ENCODE data around the gene ITPKB. TPM values are rescaled to one million over a fixed set of nuclear protein-coding genes. Genes with fewer than 3 reads are reported as not detected.

Gene ITPKB
- total RNA-seq, 2 experiments from 2014 or later, result 40.3 to 40.9 TPM

DNA sequence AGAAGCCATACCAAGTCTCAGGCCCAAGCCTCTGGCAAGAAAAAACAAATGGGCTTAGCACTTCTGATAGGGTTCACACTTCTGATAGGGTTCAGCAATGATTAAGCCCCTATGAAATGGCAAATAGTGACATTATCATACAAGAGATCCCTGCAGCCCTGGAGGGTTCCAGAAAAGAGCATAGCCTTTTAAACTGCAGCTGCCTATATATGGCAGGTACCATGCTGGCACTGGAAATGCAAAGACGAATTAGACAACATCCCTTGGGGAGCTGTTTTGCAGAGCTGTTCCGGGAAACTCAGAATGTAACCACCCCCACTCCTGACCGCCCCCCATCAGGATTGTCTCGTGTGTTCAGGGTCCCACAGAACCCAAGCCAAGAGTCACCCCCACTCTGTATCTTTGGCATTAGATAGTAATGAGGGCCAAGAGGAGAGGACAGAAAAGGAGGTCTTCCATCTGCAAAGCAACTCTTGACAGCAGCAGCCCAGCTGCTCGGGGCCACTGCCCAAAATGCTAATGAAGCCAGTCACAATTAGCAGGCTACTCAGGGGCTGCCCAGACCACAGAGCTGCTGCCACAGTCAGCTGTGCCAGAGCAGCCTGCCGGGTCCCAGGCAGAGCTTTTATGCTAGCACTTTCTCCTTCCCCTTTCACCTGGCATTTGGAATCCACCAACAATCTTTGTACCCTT lies 50.9 kb downstream of the ITPKB start:
- Mint-ChIP-seq H3K36me3 (ENCODE audit: low read depth) (peaks cover 20% of the 10 kb centered on the region), H3K4me3 (no peak overlapping the region), H3K27me3 (ENCODE audit: low read depth) (no peaks in the 10 kb centered on the region), H3K27ac (peak overlapping the region; percentile 100), H3K4me1 (ENCODE audit: low read depth) (peaks cover 100% of the 10 kb centered on the region), H3K9me3 (no peaks in the 10 kb centered on the region)
- CTCF ChIA-PET, result interaction anchor here (0.5 to 5.5 kb wide), 25 partner anchors 10 to 139 kb away, joined by 3 to 72 read pairs (median 5); no protein-coding TSS in a partner anchor
- no peak for DNase-seq
- intact Hi-C loops (cut with micrococcal nuclease), result loop anchor here (1.0 kb wide), 1 partner anchor 9 kb away; no protein-coding TSS in a partner anchor

DNA sequence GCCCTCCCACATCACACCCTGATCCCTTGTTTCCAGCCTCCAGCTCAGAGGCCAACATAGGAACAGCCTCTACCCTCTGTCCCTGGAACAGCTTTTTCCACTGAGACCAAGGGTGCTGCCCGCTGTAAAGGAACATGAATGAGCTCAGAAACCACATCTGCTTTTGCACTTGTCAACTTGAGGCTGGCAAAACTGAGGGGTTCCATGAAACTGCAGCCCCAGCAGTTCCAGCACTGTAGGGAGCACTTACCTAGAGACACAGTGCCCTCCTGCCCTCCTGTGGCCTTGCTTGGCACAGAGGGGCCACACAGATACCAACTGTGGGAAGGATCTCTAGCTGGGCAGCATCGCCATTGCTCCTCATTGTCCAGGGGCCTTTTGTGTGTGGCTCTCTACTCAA lies 51.7 kb downstream of the ITPKB start:
- peaks cover 100% of the 10 kb centered on the region for H3K4me1 Mint-ChIP-seq (ENCODE audit: low read depth)
- DNase-seq, result peak; percentile 74
- intact Hi-C loops (cut with micrococcal nuclease), result loop anchor here (1.0 to 2.0 kb wide), 5 partner anchors 25 to 141 kb away; no protein-coding TSS in a partner anchor
- no peaks in the 10 kb centered on the region for H3K27me3 Mint-ChIP-seq (ENCODE audit: low read depth)
- H3K4me3 Mint-ChIP-seq, result peak overlapping the region; percentile 27
- H3K9me3 Mint-ChIP-seq, result no peaks in the 10 kb centered on the region
- H3K36me3 Mint-ChIP-seq (ENCODE audit: low read depth), result peaks cover 20% of the 10 kb centered on the region
- H3K27ac Mint-ChIP-seq, result peak overlapping the region; percentile 100
- CTCF ChIA-PET, result interaction anchor here (1.0 to 5.5 kb wide), 20 partner anchors 10 to 139 kb away, joined by 3 to 72 read pairs (median 5); no protein-coding TSS in a partner anchor

DNA sequence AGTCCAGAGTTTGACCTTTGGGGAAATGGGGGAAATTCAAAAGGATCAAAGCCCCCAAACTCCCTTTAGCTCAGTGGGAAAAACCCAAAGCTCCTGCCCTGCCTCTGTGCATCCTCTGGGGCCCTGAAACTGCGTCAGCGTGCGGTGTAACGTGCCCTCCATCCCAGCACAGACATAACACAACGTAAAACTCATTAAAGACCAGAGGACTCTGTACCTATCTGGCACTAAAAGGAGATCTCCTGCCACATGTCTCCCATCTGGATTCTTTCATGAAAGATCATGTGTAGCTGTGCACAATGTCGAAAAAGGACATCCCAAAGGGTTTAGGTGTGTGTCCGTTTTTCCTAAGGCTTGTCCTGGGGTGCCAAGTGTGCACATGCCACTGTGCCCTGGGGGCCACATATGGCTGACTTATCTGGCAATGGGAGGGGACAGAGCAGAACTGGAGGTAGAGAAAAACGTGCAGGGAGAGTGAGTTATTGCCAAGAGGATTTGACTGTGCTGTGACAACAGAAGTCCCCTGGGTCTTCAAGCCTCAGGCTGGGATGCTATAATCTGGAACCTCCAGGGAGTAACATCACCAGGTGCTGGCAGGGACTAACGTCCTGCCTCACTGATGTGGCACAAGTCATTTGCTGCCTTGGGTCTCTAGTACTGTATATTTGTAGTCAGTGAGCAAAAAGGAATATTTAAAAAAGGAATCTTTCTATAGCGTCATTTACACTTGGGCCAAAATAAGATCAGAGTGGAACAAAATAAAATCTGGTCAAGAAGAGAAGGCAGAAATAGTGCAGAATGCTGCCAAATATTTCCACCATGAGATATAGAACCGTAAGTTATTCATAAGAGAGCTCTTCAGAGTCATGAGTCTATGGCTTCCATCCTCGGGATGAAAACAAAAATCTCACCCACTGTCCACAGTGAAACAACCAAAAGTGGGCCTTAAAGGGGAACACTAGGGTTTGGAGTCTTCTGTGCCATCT lies 52.3 kb downstream of the ITPKB start:
- no peaks in the 10 kb centered on the region for H3K9me3 Mint-ChIP-seq
- H3K27me3 Mint-ChIP-seq (ENCODE audit: low read depth), result no peaks in the 10 kb centered on the region
- peaks cover 99% of the 10 kb centered on the region for H3K4me1 Mint-ChIP-seq (ENCODE audit: low read depth)
- intact Hi-C loops (cut with micrococcal nuclease), result loop anchor here (1.0 to 2.0 kb wide), 5 partner anchors 24 to 142 kb away; no protein-coding TSS in a partner anchor
- peak overlapping the region; percentile 100 for H3K27ac Mint-ChIP-seq
- DNase-seq, result peak; percentile 62
- CTCF ChIA-PET, result interaction anchor here (1.1 to 5.5 kb wide), 20 partner anchors 9 to 140 kb away, joined by 3 to 72 read pairs (median 5); no protein-coding TSS in a partner anchor
- H3K4me3 Mint-ChIP-seq, result peak overlapping the region; percentile 39
- H3K36me3 Mint-ChIP-seq (ENCODE audit: low read depth), result peaks cover 20% of the 10 kb centered on the region

DNA sequence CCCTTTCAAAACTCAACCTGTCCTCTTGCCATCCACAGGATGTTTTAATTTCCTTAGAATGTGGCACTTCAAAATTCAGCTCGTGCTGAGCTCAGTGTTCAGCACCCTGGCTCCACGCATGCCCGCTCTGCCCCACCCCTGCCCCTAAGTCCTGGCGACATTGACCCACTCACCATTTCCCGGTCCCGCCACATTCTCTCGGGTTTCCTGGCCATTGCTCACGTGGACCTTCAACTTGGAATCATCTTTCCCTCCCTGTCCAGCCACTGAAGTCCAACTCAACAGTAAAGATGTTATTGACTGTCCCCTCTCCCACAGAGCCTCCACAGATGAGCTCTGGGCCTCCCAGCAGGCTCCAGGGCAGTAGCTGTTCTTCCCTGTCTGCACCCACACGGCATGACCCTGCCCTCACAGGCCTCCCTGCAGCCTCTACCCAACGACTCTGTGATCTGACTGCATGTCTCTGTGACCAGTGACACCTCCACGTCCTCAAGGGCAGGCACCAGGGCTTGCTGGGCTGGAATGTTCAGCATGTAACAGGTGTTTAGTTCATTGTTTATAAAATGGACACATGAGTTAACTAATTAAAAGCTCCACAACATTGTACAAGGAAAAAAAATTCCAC lies 53.8 kb downstream of the ITPKB start:
- Mint-ChIP-seq H3K36me3 (ENCODE audit: low read depth) (peaks cover 14% of the 10 kb centered on the region), H3K4me1 (ENCODE audit: low read depth) (peaks cover 96% of the 10 kb centered on the region), H3K4me3 (peak overlapping the region; percentile 1), H3K27me3 (ENCODE audit: low read depth) (no peaks in the 10 kb centered on the region), H3K9me3 (no peaks in the 10 kb centered on the region), H3K27ac (peak overlapping the region; percentile 100)
- intact Hi-C loops (cut with micrococcal nuclease), result no loop called here
- CTCF ChIA-PET, result interaction anchor here (0.9 to 5.5 kb wide), 8 partner anchors 18 to 143 kb away, joined by 3 to 72 read pairs (median 4); no protein-coding TSS in a partner anchor
- no peak for DNase-seq

DNA sequence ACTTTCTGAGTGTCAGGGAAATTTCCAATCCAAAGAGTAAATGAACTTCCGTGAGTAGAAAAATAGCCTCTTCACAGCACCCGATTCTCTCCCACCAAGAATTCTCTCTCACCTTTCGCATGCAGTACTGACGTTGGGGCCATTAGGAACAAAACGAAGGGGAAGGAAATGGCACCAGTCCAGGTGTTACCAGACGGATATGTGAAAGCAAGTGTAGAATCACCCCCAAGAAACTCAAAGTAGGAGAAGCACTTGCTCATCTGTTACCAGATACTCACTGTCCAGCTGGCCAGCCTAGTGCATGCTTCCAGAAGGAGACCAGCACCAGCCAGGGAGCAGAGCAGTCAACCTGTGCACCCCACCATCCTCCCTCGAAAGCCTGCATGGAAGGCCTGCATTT lies 55.1 kb downstream of the ITPKB start:
- intact Hi-C loops (cut with micrococcal nuclease), result no loop called here
- no peaks in the 10 kb centered on the region for H3K9me3 Mint-ChIP-seq
- DNase-seq, result peak; percentile 49
- H3K4me3 Mint-ChIP-seq, result no peak overlapping the region
- H3K4me1 Mint-ChIP-seq (ENCODE audit: low read depth), result peaks cover 96% of the 10 kb centered on the region
- CTCF ChIA-PET, result interaction anchor here (1.5 to 5.5 kb wide), 2 partner anchors 14 to 50 kb away, joined by 3 to 72 read pairs; no protein-coding TSS in a partner anchor
- peaks cover 13% of the 10 kb centered on the region for H3K36me3 Mint-ChIP-seq (ENCODE audit: low read depth)
- no peaks in the 10 kb centered on the region for H3K27me3 Mint-ChIP-seq (ENCODE audit: low read depth)
- H3K27ac Mint-ChIP-seq, result peak overlapping the region; percentile 82

DNA sequence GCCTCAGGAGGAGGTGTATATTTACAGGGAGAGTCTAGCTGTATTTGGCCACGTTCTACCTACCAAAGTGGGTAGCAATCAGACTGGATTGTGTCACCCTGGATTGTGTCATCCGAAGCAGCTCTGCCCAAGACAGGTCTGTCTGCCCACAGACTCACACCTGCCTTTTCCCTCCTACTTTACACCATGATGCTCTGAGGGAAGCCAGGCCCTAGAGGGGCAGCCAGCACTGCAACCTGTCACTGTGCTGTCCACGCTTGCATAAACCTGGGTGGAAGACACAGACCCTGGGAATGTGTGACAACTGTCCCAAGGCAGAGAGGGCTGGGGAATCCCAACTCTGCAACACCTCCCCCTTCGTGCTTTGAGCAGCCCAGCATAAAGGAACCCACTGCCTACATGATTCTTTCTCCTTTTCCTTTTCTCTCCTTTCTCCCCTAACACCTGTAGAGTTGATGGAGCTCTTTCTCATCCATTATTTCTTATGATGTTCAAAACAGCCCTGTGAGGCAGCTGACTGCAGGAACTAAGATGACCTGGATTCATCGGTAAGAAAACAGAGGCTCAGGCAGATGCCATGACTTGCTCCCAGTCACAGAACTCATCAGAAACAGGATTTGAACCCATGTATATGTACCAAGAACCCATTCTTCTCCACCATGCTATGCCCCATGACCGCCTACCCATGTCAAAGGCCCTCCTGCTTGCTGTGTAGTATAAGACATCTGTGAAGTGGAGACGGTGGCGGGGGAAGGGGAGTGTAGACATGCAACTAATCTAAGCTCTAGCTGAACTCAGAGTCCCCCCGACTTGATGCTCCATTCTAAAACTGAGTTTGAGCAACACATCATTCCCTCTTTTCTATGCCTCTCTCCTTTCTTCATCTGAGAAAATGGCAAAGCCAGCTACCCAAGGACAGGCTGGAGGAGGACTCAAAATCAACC lies 55.9 kb downstream of the ITPKB start:
- CTCF ChIA-PET, result interaction anchor here (0.6 to 1.7 kb wide), 7 partner anchors 14 to 340 kb away, joined by 3 to 7 read pairs (median 4); no protein-coding TSS in a partner anchor
- Mint-ChIP-seq H3K27me3 (ENCODE audit: low read depth) (no peaks in the 10 kb centered on the region), H3K4me3 (no peak overlapping the region), H3K27ac (peak overlapping the region; percentile 82), H3K4me1 (ENCODE audit: low read depth) (peaks cover 96% of the 10 kb centered on the region), H3K36me3 (ENCODE audit: low read depth) (peaks cover 16% of the 10 kb centered on the region), H3K9me3 (no peaks in the 10 kb centered on the region)
- intact Hi-C loops (cut with micrococcal nuclease), result no loop called here
- DNase-seq, result peak; percentile 65

DNA sequence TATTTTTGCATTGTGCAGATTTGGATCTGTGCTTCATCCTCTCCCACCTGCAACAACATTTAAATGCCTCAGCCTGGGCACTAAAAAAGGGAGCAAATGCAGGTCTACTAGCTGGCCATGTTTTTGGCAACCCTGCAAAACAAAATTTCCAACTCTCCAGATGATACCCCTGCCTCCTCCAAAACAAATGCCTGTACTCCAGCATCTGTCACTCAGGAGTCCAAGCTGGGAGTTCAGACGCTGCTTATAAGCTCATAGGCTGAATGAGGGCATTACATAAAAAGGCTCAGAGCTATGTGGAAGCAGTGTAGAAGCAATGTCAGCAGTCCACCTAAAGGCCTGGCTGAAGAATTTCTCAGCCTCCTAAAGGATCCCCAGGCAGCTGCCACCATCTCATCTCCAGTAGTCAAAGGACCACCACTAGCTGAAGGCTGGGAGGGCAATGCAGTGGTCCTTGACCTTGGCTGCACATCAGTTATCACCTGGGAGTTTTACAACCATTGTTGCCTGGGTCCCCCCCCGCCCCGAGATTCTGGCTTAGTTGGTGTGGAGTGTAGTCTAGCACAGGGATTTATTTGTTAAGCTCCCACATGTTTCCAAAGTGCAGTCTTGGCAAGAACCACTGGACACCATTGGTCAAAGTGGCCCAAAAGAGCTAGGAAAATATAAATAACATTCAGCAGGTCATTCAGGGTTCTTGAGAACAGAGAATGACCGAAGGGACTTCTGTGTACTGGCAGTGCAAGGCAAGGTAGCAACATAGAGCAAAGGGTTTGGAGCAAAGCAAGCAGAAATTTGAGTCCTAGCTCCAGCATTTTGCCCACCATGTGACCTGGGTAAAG lies 57.2 kb downstream of the ITPKB start:
- H3K4me3 Mint-ChIP-seq, result no peak overlapping the region
- H3K27me3 Mint-ChIP-seq (ENCODE audit: low read depth), result no peaks in the 10 kb centered on the region
- no peak for DNase-seq
- no peak overlapping the region for H3K27ac Mint-ChIP-seq
- H3K4me1 Mint-ChIP-seq (ENCODE audit: low read depth), result peaks cover 96% of the 10 kb centered on the region
- no peaks in the 10 kb centered on the region for H3K9me3 Mint-ChIP-seq
- CTCF ChIA-PET, result interaction anchor here (0.5 to 1.7 kb wide), 8 partner anchors 15 to 555 kb away, joined by 3 to 7 read pairs (median 4); no protein-coding TSS in a partner anchor
- H3K36me3 Mint-ChIP-seq (ENCODE audit: low read depth), result peaks cover 18% of the 10 kb centered on the region
- intact Hi-C loops (cut with micrococcal nuclease), result no loop called here

DNA sequence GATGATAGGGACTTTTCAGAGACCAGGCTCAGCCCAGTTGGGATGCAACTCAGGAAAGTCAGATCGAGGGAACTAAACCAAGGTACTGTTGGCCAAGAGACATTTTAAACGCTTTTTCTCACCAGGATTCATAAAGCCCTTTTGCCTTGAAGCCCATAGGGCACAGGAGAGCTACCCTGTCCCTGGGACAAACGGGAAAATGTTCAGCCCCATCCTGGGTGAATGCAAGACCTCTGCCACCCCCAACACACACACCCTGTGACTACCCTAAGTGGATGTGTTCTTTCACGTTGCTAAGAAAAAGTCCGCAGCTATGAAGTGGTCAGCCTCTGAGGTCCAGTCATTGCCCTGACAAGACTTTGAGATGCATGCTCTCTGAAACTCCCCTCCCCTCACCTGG lies 58.4 kb downstream of the ITPKB start:
- CTCF ChIA-PET, result interaction anchor here (0.8 to 1.4 kb wide), 4 partner anchors 13 to 56 kb away, joined by 3 to 6 read pairs (median 4); no protein-coding TSS in a partner anchor
- H3K9me3 Mint-ChIP-seq, result no peaks in the 10 kb centered on the region
- H3K4me1 Mint-ChIP-seq (ENCODE audit: low read depth), result peaks cover 96% of the 10 kb centered on the region
- H3K27me3 Mint-ChIP-seq (ENCODE audit: low read depth), result no peaks in the 10 kb centered on the region
- peaks cover 17% of the 10 kb centered on the region for H3K36me3 Mint-ChIP-seq (ENCODE audit: low read depth)
- no peak for DNase-seq
- peak overlapping the region; percentile 92 for H3K27ac Mint-ChIP-seq
- H3K4me3 Mint-ChIP-seq, result peak overlapping the region; percentile 67
- intact Hi-C loops (cut with micrococcal nuclease), result loop anchor here (1.0 kb wide), 1 partner anchor 27 kb away; no protein-coding TSS in a partner anchor

DNA sequence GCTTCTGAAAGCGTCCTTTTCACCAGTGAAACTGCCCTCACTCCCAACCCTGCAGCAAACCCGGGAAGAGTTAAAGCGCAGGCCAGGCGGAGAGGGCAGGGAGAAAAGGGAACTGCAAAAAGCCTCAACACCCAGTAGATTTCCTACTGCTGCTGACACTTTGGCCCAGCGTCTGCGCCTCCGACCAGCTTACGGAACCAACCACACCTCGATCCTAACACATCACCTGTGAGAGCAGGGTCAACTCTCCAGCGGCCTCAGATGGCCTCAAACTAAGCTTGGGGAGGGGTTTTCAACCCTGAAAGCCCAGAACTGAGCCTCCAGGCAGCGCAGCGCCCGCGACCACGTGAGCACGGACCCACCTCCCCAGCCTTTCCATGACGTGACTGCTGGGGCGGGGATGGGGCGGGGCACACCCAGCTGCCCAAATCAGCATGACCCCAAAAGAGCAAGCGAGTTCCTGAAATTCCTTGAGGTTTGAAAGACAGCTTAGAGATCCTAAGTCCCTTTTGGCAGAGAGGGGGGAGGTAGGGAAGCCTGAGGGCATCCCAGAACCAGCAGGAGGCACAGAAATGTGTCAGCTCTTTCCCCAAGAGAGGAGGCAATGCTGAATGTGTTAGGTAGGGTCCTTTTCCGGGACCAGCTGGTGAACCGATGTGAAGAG lies 59.1 kb downstream of the ITPKB start:
- H3K27me3 Mint-ChIP-seq (ENCODE audit: low read depth), result no peaks in the 10 kb centered on the region
- peak; percentile 84 for DNase-seq
- peaks cover 14% of the 10 kb centered on the region for H3K36me3 Mint-ChIP-seq (ENCODE audit: low read depth)
- H3K27ac Mint-ChIP-seq, result peak overlapping the region; percentile 92
- CTCF ChIA-PET, result interaction anchor here (0.6 to 2.1 kb wide), 8 partner anchors 12 to 60 kb away, joined by 3 to 9 read pairs (median 3); partner anchors contain the start of gene ITPKB
- peaks cover 96% of the 10 kb centered on the region for H3K4me1 Mint-ChIP-seq (ENCODE audit: low read depth)
- H3K4me3 Mint-ChIP-seq, result peak overlapping the region; percentile 67
- intact Hi-C loops (cut with micrococcal nuclease), result loop anchor here (1.0 kb wide), 1 partner anchor 27 kb away; no protein-coding TSS in a partner anchor
- H3K9me3 Mint-ChIP-seq, result no peaks in the 10 kb centered on the region
